Hindlimb muscle (tissue), 1 donor: ENCODE measurements around the gene B3GALNT1. TPM values are rescaled to one million over a fixed set of nuclear protein-coding genes. Genes with fewer than 3 reads are reported as not detected.

Source experiments
- DNase-seq: peaks from one replicate; pipeline ENCODE4 v3.0.0-alpha.2; 2013
- polyA plus RNA-seq: library from polyadenylated mRNA; unstranded; fragments of 120-200 nt; gene quantifications from one replicate; pipeline ENCODE4 v1.2.1, GENCODE V29; 2013; ENCODE audit not compliant: insufficient read length

B3GALNT1 gene, protein sequence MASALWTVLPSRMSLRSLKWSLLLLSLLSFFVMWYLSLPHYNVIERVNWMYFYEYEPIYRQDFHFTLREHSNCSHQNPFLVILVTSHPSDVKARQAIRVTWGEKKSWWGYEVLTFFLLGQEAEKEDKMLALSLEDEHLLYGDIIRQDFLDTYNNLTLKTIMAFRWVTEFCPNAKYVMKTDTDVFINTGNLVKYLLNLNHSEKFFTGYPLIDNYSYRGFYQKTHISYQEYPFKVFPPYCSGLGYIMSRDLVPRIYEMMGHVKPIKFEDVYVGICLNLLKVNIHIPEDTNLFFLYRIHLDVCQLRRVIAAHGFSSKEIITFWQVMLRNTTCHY
- polyA plus RNA-seq, result 18.2 TPM

DNA sequence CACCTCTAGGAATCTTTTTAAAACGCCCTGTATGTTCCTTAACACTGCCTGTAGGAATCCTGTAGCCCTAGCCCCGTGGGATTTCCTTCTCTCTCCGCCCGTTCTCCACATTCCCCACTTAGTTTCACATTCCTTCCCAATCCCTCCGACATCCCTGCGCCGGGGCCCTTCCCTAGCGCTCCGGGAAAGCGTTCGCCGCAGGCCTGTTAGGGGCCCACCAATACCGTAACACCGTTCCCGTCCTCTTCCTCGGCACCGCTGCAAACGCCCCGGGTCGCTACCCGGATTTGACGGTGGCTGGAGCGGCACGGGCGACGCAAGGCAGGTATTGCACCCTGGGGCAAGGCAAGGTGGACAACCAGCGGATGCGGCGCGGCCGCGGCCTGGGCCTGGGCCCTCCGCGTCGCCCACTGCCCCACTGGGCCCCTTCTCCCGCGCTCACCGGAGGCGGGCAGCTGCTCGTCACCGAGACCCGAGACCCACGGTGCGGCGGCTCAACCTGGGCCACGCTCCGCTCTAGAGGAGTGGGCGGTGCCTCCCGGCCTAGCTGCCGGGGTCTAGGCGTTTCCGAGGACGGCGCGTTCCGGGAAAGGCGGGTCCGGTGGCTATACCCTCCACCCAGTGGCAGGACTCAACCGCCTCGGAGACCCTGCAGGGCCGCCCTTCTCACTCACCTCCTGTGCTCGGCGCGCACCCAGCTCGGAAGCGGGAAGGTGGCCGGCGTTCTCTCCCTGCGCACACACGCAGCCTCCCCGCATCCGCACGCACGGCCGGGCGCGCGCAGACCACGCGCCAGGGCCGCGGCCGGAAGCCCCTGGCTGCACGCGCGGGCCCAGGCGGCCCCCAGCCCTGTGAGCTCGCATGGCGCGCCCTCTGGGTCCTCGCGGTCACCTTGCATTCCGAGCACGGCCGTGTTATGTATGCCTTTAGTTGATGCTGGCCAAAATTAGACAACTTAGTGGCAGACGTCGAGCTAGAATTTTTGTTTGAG lies at the start of gene B3GALNT1:
Gene B3GALNT1 (minus strand): TSS at position 789 of the 991 bp plus-strand sequence. CDS start 18,595 bp downstream, outside the sequence.
- DNase-seq, result peak; percentile 71

DNA sequence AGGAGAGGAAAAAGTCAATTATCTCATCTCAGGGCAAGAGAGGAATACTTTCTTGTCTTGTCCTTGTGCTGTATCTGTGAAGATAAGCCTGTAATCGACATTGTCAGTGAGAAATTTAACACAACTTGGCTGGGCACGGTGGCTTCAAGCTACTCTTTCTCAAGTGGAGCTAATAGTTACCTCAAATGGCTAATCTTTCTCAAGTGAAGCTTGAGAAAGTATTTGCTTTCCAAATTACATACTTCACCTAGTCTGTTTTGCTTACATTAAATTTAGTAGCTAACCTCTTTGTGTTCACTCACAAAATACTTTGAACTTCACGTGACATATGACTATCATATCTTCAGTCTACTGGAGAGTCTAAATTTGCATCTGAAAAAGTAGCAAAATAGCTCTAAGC lies 48.3 kb upstream of the B3GALNT1 start:
- no peak for DNase-seq

DNA sequence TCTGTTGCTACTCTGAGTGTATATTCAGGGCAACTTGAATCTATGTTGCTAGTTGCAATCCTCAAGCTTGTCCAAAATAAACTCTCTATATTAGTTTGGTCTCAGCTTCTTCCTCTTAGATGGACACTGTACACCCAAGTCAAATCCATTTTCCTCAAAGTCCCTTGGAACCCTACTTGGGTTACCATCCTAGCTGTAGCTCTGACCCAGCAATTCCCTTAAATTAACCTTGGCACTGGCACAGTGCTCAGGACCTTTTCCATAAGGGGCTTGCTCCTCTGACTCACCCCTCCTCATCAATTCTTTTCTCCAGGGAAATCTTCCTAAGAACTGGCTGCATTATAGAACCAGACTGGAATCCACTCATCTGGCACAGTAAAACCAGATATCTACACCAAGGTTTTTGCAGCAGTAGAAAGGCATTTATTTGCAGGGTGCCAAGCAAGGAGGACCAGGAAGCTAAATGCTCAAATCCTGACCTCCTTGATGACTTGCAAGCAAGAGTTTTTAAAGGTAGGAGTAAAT lies 44.9 kb upstream of the B3GALNT1 start:
- DNase-seq, result no peak

DNA sequence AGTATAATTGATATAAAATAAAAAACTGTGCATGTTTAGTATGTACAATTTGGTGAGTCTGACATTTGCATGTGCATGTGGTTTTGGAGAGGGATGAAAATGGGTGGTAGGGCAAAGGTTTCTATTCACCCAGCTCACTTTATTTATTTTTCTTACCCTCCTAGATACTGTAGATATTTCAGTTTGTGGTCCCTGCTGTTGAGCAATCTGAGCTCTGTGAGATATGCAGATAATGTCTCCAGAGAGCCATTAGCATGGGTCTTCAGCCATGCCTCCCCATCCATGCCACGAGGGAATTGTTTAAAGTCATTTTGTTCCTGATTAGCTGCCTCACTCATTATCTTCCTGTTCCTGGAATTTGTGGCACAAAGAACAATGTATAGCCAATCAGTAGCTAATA lies 44.4 kb upstream of the B3GALNT1 start:
- no peak for DNase-seq

DNA sequence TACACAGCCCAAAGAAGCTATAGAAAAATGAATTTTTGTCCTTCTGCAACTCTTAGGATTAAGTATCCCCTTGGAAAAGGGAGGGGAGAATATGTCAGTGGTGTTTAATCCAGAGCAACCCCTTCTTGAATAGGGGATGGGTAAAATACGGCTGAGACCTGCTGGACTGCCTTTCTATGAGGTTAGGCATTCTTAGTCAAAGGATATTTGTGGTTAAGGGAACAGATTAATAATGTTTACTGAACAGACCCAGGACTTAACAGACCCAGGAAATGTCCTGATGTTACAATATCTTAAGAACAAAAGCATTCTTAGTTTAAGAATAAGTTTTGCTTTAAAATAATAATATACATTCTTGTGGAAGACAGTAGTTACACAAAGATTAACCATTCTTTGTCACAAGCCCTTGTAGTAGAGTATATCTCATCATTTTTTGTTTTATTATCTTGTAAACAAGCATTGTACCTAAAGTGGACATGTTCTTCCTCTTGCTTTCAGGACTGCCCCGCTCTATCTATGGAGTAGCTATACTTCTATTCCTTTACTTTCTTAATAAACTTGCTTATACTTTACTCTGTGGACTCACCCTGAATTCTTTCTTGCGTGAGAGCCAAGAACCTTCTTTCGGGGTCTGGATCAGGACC lies 43.8 kb upstream of the B3GALNT1 start:
- DNase-seq, result no peak

DNA sequence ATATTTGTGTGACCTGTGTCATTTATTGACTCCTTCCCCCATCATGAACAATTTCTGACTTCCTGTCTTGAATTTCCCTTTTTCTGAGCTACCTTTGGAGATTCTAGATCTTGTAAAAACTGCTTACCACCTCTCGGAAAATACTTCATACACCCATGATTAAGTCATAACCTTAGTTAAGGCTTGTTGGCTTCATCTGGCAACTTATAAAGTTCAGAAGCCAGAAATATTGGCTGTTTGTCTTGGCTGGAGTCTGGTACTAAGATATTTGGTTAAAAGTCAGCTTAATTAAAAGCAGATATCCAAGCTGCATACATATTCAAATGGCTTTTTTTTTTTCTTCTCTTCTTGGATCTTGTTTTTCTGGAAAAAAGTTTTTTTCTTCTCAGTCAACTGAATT lies 37.3 kb upstream of the B3GALNT1 start:
- no peak for DNase-seq

DNA sequence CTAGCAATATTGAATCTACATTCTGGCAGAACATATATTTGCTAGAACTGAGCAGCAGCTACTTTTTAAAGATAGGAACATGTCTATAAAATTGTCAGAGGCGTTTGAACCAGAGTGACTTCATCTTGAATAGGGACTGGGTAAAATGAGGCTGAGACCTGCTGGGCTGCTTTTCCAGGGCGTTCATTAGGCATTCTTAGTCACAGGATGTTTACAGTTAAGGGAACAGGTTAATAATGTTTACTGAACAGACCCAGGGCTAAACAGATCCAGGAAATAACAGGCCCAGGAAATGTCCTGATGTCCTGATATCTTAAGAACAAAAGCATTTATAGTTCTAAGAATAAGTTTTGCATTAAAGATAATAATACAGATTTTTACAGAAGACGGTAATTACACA lies 34.5 kb upstream of the B3GALNT1 start:
- DNase-seq, result no peak

DNA sequence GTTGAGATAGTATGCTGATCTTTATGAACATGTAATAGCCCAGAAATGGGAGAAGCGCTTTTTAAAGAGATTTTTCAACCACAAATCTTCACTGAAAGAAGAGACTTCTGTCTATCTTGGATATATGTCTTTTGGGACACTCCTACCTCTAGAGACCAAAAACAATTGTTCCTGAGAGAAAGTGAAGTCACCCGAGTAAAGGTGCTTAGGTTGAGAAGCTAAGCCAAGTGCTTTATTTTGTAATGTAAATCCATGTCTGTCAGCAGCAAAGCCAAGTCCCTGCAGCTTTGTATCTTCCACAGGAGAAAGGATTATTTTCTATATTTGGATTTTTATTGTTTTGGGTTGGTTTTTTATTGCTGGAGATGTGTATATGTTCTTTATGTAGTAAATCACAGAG lies 32.1 kb upstream of the B3GALNT1 start:
- DNase-seq, result no peak

DNA sequence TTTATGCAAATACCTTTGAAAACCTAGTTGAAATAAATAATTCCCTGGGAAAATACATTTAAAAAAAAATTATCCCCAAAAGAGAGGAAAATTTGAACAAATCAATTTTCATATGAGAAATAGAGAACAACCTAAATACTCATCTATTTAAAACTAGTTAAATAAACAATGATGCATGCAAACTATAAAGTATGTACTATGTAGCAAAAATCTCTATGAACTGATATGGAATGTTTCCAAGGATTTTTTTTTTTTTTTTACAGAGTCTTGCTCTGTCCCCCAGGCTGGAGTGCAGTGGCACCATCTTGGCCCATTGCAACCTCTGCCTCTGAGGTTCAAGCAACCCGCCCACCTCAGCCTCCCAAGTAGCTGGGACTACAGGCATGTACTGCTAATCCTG lies 27.2 kb upstream of the B3GALNT1 start:
- DNase-seq, result no peak

DNA sequence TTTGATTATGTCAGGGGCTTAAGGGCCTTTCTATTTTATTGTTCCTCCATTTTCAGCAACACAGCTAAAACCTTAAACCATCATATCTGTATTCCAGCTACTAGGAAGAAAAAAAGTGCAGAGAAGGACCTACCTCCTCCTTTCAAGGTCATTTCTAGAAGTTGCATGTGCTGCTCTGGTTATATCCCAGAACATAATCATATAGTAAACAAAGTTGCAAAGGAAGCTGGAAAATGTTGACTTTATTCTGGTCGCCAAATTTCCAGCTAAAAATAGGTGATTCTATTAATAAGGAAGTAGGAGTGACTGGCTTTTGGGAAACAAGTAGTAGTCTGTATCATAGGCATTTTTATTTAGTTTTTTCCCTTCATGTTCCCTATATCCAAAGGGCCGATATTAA lies 21.3 kb upstream of the B3GALNT1 start:
- no peak for DNase-seq

DNA sequence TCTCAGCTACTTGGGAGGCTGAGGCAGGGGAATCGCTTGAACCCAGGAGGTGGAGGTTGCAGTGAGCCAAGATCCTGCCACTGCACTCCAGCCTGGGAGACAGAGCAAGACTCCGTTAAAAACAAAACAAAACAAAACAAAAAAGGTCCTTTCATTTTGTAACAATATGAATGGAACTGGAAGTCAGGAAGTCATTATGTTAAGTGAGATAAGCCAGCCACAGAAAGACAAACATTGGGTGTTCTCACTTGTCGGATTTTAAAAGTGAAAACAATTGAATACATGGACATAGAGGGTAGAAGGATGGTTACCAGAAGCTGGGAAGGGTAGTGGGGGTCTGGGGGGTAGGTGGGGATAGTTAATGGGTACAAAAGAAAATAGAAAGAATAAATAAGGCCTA lies 12.5 kb upstream of the B3GALNT1 start:
- DNase-seq, result no peak

DNA sequence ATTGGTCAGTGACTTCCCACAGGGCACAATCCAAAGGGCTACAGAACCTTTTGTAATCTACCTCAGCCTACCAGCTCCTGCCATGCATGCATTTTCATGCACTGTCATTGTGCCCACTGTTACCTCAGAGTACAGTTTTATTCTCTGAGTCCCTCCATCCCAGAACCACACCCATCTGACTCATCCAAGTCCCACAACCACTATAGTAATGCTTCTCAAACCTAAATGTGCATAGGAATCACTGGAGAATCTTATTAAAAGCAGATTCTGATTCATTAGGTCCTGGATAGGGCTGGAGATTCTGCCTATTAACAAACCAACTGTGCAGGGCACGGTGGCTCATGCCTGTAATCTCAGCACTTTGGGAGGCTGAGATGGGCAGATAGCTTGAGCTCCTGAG lies 3.7 kb upstream of the B3GALNT1 start:
- no peak for DNase-seq

DNA sequence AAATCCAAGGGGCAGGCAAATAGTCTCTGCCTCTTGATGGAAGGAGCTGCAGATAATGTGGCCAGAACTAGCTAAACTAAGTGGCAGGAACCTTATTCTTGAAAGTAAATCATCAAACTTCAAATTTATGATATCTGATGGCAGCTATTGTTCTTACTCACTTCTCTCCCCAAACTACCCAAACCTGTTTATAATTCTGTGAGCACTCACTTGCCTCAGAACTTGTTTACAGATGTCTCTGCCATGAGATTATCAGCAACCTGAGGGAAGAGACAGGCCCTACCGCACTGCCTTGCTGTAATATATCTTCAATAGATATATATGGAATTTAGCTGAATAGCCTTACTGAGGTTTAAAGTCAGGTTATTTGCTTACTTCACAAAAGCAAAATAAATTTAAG lies 2.2 kb upstream of the B3GALNT1 start:
- no peak for DNase-seq

DNA sequence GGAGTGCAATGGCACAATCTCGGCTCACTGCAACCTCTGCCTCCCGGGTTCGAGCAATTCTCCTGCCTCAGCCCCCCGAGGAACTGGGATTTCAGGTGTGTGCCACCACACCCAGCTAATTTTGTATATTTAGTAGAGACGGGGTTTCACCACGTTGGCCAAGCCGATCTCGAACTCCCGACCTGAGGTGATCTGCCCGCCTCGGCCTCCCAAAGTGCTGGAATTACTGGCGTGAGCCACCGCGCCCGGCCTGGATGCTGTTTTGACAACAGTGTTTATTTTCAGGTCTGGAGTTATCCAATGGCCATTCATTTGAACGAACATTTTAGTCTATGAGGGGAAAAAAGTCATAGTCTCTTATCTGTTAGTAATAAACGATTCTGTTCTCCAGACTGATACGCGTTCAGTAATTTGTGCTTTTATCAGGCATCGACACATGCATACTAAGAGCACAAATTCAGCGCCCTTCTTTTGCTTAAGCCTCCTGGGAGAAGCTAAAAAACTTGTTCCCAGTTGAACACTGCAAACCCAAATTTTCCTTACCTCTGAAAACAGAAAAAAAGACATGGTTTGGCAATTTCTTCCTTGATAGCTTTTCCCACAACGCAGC lies 1.3 kb downstream of the B3GALNT1 start:
- DNase-seq, result peak; percentile 4

DNA sequence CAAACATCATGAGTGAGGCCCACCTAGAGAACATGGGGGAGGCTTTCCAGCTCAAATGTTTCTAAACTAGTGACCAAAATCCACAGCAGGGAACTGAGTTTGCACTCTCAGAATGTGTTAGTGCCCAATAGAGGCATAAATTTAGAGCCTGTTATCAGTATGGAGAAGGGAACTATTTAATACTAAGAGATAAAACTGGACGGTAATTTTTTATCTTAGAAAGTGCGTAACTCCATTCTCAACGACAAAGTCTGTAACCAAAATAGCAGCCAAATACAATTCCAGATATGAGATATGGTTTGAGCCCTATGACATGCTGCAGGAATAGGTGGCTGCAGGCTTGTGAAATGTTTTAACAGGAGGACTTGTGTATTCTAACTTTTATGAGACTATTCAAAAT lies 3.5 kb downstream of the B3GALNT1 start:
- no peak for DNase-seq

DNA sequence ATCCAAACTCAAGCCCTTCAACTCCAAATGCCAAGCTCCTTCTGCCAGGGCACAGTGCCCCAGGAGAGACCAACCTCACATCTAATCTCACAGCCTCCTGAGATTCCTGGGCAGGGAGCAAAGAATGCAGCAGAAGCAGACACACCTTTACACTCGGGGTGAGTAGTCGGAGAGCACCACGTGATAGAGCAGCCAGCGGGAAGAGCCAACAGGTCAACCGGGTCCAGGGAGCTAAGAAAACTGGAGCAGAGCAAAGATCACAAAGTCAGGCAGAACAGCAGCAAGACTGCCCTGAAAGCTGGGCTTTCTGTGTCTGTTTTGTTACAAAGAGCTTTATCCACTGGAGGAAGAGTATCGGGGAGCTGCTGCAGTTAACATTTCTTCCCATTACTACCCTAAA lies 4.2 kb downstream of the B3GALNT1 start:
- DNase-seq, result no peak

DNA sequence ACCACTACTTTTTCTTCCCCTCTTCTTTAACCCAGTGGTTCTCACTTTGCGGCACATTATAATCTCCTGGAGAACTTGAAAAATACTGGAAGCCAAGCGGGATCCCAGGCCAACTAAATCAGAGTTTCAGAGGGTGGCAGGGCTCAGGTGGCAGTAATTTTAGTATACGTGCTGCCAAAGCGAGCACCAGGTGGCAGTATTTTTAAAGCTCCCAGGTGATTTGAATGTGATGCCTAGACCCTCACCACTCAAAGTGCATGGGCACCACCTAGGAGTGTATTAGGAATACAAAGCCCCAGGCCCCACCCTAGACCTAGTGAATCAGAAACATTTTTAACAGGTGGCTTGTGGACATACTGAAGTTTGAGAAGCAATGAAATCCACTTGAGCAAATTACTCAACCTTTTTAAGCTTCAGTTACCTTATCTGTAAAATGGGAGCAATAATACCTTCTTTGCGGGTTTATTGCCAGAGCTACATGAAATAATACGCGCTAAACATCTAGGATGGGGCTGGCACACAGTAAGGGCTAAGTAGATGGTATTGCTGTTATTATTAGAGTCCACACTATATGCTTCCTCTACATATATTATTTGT lies 8.3 kb downstream of the B3GALNT1 start:
- no peak for DNase-seq

DNA sequence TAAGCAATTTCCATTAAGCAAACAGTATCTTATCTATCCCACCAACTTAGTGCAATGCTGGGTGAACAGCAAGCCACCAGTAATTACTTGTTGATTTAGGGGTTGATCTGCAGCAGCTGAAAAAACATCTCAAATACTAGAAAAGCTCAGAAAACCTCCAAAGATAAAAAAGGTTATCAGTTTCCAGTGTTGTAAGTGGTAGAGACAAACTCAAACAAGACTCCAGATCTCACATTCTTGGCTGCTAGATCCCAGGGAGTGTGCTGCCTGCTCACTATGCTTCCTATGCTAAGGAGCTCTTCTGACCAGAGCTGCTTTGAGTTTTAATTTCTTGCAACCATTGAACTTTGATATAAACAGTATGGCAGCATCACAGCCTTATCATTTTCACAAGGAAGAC lies 11.3 kb downstream of the B3GALNT1 start:
- no peak for DNase-seq

DNA sequence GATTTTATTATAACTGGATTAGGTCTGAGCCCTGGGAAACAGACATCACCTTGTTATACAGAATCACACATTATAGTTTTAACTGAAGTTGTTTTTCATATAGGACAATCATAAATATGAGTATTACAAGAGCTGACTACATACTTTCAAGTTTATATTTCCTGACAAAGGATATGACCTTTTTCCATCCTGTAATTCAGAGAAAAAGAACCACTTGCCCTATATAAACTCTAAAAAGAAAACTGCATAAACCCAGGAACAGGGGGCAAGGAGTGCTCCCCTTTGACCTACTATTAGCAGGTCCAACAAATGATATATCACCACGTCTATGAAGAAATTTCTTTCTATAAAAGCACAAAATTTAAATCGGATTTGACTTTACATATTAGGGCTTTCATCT lies 20.9 kb downstream of the B3GALNT1 start:
- DNase-seq, result no peak

DNA sequence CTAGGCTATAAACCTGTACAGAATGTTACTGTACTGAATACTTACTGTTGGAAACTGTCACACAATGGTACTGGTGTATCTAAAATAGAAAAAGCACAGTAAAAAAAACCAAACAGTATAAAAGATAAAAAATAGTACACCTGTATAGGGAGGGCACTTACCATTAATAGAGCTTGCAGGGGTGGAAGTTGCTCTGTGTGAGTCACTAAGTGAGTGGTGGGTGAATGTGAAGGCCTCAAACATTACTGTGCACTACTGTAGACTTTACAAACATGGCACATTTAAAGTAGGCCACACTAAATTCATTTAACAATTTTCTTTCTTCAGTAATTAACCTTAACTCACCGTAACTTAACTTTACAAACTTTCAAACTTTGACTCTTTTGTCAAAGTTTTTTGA lies 22.0 kb downstream of the B3GALNT1 start:
- DNase-seq, result no peak

DNA sequence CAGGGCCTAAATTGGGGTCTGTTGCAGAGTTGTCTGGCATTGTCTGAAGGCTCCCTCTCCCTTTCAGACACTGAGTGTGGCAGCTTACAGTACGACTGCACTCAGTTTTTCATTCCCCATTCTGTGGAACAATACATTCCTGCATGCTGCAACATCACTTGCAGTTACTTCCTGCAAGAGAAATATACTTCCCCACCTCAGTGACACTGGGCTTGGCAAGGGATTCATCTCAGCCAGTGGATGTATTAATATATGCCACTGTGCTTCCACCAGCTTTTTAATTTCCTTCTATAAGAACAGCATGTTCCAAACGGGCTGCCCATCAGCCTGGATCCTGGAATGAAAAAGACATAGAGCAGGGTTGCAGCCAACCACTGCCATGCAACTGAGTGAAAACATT lies 23.1 kb downstream of the B3GALNT1 start:
- DNase-seq, result no peak

DNA sequence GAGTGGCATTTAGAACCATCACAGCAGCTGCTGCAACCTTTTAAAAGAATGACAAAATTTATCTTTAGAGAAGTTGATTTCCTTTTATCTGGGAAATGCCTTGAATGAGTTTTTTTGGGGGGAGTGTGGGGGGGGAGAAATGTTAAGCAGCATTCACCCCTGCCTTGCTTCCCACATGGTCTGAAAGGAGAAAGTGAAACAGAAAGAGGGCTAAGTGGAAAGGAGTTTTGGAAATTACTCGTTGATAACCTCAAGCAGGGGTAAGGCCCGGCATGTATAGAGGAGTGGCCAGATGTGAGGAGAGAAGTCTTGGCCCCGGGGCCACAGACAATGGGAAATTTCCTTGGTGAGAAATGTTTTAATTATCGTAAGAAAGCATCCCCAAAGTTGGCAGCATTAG lies 23.5 kb downstream of the B3GALNT1 start:
- DNase-seq, result no peak
